Hematopoietic multipotent progenitor cell treated with erythropoietin and hydrocortisone succinate and interleukin-3 and kit ligand, for 15 days (in vitro differentiated cells): ENCODE data around the gene AKT3.

ENCODE experiments used
- DNase-seq: peaks from one replicate; pipeline ENCODE4 v3.0.0-alpha.2; 2015; ENCODE audit warnings: low spot score

Gene AKT3

DNA sequence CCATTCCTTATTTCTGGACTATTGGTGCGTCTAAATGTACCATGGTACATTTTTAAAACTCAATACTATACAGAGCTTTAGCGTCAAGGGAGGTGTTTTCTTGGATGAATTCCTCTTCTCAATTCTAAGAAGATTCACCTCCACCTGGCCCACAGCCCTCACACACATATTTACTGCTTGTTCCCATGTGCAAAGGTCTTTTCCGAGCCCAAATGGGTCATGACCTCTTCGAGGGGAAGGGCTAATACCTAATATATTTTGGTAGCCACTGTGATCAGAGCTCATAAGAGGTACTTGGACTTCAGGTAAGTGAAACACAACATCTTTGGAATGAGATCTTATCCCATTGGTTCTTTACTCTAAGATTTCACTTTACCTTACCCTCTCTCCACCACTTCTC lies 388.3 kb downstream of the AKT3 start:
- no peak for DNase-seq

DNA sequence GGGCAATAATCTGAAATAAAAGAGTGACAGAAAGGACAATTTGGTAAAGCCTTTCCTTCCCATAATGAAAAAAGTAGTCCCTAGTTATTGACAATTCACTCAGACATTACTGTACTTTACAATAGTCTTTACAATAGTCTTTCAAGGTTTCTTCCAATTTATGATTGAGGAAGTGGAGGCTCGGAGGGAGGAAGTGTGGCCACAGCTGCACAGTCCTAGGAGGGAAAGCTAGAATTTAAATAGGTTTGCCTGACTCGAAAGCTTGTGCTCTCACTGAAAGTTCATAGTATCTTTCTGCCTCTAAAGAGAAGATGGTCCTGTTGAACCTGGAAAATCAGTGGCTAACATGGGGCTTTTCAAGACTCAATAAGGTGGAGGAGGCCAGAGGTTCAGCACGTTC lies 391.0 kb downstream of the AKT3 start:
- DNase-seq, result no peak

DNA sequence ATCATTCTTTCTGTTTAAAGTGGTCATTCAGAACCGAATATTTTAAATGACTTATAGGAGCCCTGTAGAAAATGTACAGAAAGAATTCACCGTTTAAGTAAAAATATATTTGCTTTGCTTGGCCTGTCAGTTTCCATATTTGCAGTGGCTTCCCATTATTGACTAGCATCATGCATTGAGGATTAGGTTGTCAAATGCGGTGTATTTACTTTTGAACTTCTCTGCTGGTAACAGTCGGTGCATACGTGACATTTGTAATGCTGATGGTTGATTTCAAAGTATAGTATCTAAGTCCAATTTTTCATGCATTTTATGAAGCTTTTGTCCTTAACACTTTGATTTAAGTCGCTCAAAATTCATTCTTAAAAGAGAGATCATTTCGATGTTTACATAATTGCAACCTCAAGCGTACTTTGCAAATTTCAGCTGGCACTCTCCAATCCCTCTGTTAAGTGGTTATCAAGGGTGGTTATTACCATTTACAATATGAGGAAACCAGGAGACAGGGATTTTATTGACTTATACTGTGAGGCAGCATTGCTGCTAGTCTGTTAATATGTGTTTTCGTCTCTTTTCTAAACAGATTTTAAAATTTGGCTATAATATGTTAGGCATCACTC lies 392.6 kb downstream of the AKT3 start:
- no peak for DNase-seq

DNA sequence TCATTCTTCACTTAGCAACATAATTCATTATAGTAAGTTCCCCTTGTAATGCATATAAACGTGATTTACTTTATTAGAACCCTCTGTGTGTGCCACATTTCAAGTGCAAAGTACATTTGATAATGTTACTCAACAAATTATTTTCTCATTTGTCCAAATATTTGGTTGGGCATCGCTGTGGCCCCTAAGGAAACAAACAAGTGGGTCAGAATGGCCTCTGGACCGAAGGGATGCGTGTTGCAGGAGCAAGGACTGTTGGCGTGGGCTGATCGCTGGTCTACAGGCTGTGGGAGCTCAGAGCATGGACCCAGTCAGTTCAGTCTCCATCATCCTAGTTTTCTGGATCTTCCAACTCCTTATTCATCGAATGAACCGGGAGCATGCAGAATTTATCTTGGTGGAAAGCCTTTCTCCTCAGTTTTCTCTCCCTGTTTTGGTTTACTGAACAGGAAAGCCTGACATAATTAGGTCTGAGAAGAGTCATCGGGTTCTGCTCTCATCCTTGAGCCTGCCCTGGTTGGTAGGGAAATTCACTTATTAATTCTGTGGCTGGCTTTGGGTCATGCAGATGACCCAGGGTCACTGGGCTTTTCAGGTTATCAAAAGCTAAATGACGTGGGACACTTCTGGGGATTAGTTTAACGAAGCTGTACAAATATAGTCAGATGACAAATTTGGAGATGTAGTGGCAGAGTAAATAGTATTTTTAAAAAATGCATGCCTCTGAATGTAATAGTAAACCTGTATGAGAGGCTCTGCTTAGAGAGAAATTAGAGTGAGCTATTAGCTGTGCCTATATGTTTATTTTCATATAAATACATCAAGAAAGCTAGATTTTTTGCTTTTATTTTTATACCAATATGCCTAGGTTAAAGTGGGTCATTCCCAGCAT lies 394.0 kb downstream of the AKT3 start:
- no peak for DNase-seq

DNA sequence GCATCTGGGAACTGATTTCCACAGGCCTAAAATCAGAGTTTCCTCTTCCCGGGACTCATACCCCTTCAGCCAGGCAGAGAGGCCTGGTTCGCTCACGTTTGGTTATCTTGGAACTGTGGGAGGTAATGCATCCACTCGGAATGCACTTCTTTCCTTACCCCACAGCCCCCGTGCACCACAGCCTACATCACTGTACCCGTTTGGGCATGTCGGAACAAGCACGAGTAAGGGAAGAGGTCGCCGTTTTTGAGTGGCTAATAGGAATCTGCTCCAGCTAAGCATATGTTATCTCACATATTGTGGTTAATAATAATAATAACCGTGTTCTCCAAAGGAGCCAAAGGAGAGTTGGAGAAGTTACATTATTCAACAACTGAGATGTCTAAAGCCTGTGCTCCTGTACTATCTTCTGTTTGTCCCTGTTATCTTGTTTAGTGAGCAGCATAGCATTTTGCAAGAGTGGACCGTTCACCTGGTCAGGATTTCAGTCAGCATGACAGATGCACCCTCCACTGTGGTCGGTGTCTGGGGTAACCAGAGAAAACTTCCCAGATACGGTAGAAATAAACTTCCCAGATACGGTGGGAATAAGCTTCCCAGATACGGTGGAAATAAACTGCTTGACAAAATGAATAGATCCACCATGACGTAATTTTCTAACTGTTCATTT lies 395.6 kb downstream of the AKT3 start:
- no peak for DNase-seq

DNA sequence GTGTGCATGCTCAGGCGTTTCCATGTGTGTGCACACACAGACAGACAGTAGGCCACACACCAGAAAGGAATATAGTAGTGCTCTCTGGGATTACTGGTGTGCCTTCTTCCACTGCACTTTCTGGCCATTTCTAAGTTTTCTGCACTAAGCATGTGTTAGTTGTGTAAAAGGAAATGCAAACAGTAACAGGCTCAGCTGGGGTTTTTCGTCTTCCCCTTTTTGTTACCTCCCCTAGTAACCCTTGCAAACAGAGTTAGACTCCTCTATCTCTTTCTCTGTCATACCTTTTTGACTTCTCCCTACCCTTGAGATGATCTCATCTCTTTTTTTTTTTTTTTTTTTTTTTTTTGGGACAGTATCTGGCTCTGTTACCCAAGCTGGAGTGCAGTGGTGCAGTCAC lies 398.0 kb downstream of the AKT3 start:
- no peak for DNase-seq

DNA sequence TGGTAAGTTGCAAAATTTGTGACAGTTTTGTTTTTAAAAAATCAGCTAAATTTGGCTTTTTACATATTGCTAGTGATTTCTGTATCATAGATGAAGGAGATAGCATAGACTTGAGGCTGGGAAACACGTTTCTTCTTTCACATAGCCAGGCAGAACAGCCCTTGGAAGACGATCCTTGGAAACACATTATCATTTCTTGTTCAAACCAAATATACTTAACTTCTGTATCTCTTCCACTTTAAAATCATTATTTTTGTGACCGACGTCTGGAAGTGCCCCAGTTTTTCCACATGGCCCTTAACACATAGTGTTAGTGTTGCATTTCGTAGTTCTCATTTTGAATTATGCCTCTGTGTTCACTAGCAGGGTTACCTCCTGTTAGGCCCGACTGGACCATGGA lies 400.7 kb downstream of the AKT3 start:
- DNase-seq, result no peak

DNA sequence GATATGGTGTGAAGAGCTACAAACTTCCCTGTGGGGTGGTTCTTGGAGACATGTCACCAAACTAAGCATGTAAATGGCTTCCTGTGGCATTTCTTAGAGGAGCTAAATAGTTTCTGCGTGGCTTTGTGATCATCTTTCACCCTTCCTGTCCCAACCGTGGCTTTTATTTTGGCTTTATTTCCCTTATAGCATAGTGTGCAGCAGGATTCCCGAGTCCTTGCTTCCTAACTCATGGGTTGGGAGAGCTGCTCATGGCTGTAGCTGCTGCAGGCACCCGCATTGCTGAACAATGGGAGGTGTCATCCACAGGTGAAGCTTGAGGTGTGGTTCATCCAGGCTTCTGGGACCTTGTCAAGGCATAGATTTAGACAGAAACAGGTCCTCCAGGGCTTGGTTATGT lies 402.2 kb downstream of the AKT3 start:
- no peak for DNase-seq

DNA sequence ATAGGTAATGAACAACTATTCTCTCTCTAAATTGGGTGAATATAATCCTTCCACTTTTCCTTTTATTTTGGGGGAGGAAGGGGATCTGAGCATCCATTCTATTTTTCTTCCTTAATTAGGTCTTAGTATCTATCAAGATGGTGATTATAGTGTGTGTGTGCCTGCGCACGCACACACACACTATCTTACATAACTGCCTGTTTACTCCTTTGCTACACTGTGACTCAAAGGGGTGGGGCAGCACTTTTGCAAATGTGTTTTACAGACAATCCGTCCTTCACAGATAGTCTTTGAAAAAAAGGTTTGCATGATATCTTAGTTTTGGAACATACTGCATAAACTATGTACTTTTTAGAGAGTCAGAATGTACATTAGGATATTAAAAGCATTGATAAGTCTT lies 402.7 kb downstream of the AKT3 start:
- peak; percentile 86 for DNase-seq

DNA sequence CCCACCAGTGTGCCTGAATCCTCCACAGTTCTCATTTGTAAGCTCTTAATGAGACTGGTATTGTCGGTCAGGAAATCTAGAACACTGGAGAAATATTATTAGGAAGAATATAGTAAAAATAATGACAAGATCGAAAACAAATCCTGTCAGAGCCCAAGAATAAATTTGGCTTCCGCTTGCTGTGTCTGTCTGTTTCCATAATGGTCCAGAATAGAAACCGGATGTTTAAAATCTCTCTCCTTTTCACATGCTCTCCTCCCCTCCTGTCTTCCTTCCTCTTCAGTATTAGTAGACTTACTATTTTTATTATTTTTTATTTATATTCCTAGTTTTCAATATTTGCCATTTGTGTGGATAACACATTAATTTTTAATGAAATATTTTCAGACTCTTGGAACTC lies 406.5 kb downstream of the AKT3 start:
- DNase-seq, result no peak

DNA sequence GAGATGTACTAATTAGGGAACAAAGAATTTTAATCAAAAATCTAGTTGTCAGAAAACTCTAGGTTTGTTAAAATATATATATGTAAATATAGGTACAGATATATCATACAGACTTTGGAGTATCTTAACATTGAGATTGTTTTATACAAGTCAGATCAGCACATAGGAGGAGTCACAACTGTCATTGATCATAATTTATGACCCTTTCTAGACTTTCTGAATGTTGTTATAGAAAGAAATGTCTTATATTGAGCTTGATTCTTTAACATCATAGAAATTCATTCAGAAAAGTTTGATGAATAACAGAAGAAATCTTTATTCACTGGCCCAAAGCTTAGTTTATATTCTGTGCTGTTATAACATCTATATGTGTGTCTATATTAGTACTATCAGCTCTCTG lies 408.4 kb downstream of the AKT3 start:
- no peak for DNase-seq

DNA sequence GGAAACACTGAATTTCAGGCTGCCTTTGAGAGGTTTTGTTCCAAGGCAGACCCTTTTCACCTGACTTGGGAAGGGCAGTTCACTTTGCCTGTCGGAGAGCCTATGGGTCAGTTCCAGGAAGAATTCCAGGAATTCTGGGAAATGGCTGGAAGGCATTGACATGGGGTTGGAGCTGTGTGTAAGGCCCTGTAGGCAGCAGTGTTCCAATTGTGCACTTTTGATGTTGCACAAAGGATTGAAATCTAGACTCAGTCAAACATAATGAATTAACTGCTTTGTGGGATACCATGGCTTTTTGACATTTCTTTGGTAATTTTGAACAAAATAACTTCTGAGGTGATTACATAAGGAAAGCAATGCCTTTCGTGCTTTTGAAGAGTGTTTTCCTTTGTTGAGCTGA lies 409.6 kb downstream of the AKT3 start:
- no peak for DNase-seq

DNA sequence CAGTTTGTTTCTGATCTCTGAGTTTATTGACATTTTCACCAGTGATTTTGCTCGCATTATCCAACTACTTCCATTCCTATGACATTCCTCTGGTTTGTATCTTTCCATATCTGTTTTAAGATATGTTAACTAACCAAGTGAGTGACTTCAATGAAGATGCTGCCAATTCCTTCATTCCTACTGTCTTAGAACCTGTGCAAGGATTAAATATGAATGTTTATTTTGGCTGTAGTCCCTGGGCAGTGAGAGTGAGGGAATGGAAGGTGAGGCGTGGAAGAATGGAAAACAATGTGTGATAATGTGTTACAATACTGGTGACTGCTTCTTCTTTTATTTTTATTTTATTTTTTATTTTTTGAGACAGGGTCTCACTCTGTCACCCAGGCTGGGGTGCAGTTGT lies 411.2 kb downstream of the AKT3 start:
- no peak for DNase-seq
